ENCODE results near the gene CPPED1.

- TF ChIP-seq ZNF366 (tag by site-specific recombination; conservative IDR thresholded peaks at IDR 0.05) (no peak), ZNF76 (tag by site-specific recombination; IDR thresholded peaks at IDR 0.05; ENCODE audit: borderline replicate concordance, low read depth) (no peak), ZBTB1 (tag by site-specific recombination; IDR thresholded peaks at IDR 0.05) (no peak), CTCF (tag by site-specific recombination; IDR thresholded peaks at IDR 0.05) (no peak)
Observed at GRCh38 chr16:12646098-12646489, 157.6 kb downstream of the CPPED1 start.
